ENCODE data around the gene KIF21A.

DNA sequence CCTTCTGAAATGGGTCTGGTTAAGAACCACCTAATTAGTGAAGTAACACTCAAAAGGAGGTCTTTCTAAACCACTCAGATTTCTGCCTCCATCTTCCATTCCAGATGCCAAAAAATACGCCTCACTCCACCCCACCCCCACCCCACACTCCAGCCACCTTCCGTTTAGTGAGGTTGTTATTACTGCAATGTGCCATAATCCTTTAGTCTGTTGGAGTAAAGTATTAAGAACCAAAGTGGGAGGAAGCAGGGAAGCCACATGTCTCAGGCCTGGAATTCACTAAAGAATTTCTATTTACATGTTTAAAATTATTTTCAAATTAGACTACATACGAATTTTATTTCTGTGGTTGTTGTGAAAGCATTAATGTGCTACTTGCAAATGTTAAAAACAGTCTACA is 7.4 kb downstream of the KIF21A start:
- TF ChIP-seq, protein P1, sequence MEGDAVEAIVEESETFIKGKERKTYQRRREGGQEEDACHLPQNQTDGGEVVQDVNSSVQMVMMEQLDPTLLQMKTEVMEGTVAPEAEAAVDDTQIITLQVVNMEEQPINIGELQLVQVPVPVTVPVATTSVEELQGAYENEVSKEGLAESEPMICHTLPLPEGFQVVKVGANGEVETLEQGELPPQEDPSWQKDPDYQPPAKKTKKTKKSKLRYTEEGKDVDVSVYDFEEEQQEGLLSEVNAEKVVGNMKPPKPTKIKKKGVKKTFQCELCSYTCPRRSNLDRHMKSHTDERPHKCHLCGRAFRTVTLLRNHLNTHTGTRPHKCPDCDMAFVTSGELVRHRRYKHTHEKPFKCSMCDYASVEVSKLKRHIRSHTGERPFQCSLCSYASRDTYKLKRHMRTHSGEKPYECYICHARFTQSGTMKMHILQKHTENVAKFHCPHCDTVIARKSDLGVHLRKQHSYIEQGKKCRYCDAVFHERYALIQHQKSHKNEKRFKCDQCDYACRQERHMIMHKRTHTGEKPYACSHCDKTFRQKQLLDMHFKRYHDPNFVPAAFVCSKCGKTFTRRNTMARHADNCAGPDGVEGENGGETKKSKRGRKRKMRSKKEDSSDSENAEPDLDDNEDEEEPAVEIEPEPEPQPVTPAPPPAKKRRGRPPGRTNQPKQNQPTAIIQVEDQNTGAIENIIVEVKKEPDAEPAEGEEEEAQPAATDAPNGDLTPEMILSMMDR (IDR thresholded peaks at IDR 0.05), result no peak
- TF ChIP-seq POLR2A (IDR thresholded peaks at IDR 0.05), result no peak
